Mesodermal cell (in vitro differentiated cells): ENCODE measurements around the gene ENTREP3.

Source experiments
- H3K27ac ChIP-seq: 2 replicates; pipeline ENCODE4 v1.7.0; 2013; ENCODE audit warnings: mild to moderate bottlenecking, low read depth, low read length, moderate library complexity; ENCODE audit not compliant: severe bottlenecking
- H3K36me3 ChIP-seq: 2 replicates; pipeline ENCODE4 v1.7.1; 2013; ENCODE audit warnings: mild to moderate bottlenecking, low read length, moderate library complexity; ENCODE audit not compliant: control insufficient read depth, insufficient read depth
- H3K4me1 ChIP-seq: one replicate; pipeline ENCODE4 v1.7.1; 2013; ENCODE audit warnings: mild to moderate bottlenecking, low read length; ENCODE audit not compliant: insufficient read depth, control insufficient read depth, poor library complexity, severe bottlenecking
- H3K4me3 ChIP-seq: 2 replicates; pipeline ENCODE4 v1.7.0; 2013; ENCODE audit warnings: low read length, control low read depth, mild to moderate bottlenecking; ENCODE audit not compliant: insufficient read depth, poor library complexity, severe bottlenecking; ENCODE audit errors: extremely low read depth
- H3K9me3 ChIP-seq: 2 replicates; pipeline ENCODE4 v1.7.1; 2013; ENCODE audit warnings: mild to moderate bottlenecking, low read length, moderate library complexity; ENCODE audit not compliant: control insufficient read depth
- WGBS, 2 experiments: methylation state at CpG; one replicate each; pipeline ENCODE4 v1.1.5; 2013; ENCODE audit warnings: missing lambda C conversion rate in 2 of 2; ENCODE audit not compliant: insufficient coverage in 2 of 2; 5-methylcytosine and 5-hydroxymethylcytosine counted together

ENTREP3 gene

GRCh38 chr1:155206891-155207805, 48.1 kb downstream of the ENTREP3 start:
- no peaks in the 10 kb centered on the region for H3K9me3 ChIP-seq
- H3K27ac ChIP-seq, result peak overlapping the region; percentile 100
- peaks cover 47% of the 10 kb centered on the region for H3K36me3 ChIP-seq
- H3K4me1 ChIP-seq, result peaks cover 8% of the 10 kb centered on the region
- H3K4me3 ChIP-seq, result peak overlapping the region; percentile 82
- WGBS, 2 experiments, result 12 to 19% methylated on average over 8 to 13 of the region's 13 CpGs

GRCh38 chr1:155205969-155206593, 49.2 kb downstream of the ENTREP3 start:
- Histone ChIP-seq H3K36me3 (peaks cover 55% of the 10 kb centered on the region), H3K4me1 (peaks cover 8% of the 10 kb centered on the region), H3K27ac (no peak overlapping the region), H3K4me3 (no peak overlapping the region), H3K9me3 (no peaks in the 10 kb centered on the region)
- WGBS, 2 experiments, result 88 to 91% methylated on average over 3 to 7 of the region's 9 CpGs

- no peak overlapping the region for H3K27ac ChIP-seq
- H3K36me3 ChIP-seq, result peaks cover 60% of the 10 kb centered on the region
- peaks cover 8% of the 10 kb centered on the region for H3K4me1 ChIP-seq
- WGBS, 2 experiments, result 95 to 96% methylated on average over 11 to 12 of the region's 14 CpGs
- H3K4me3 ChIP-seq, result no peak overlapping the region
- no peaks in the 10 kb centered on the region for H3K9me3 ChIP-seq
Observed at GRCh38 chr1:155205035-155205434, 50.2 kb downstream of the ENTREP3 start.

- 90 to 98% methylated on average over 12 to 18 of the region's 19 CpGs for WGBS, 2 experiments
- H3K27ac ChIP-seq, result no peak overlapping the region
- H3K4me1 ChIP-seq, result peaks cover 3% of the 10 kb centered on the region
- H3K36me3 ChIP-seq, result peaks cover 75% of the 10 kb centered on the region
- H3K9me3 ChIP-seq, result no peaks in the 10 kb centered on the region
- no peak overlapping the region for H3K4me3 ChIP-seq
Observed at GRCh38 chr1:155202731-155203515, 52.4 kb downstream of the ENTREP3 start.

GRCh38 chr1:155202198-155202597, 53.1 kb downstream of the ENTREP3 start:
- H3K36me3 ChIP-seq, result peaks cover 82% of the 10 kb centered on the region
- no peak overlapping the region for H3K27ac ChIP-seq
- no peaks in the 10 kb centered on the region for H3K4me1 ChIP-seq
- no peak overlapping the region for H3K4me3 ChIP-seq
- no peaks in the 10 kb centered on the region for H3K9me3 ChIP-seq
- WGBS, 2 experiments, result 92 to 93% methylated on average over 5 of the region's 7 CpGs

GRCh38 chr1:155200920-155201319, 54.4 kb downstream of the ENTREP3 start:
- Histone ChIP-seq H3K36me3 (peaks cover 89% of the 10 kb centered on the region), H3K9me3 (no peaks in the 10 kb centered on the region), H3K4me1 (peaks cover 6% of the 10 kb centered on the region), H3K4me3 (no peak overlapping the region), H3K27ac (no peak overlapping the region)
- 82 to 92% methylated on average over 2 to 3 of the region's 5 CpGs for WGBS, 2 experiments

- Histone ChIP-seq H3K27ac (no peak overlapping the region), H3K9me3 (no peaks in the 10 kb centered on the region), H3K4me1 (peaks cover 13% of the 10 kb centered on the region), H3K36me3 (peaks cover 78% of the 10 kb centered on the region), H3K4me3 (no peak overlapping the region)
- WGBS, 2 experiments, result 92 to 100% methylated on average over 2 of the region's 4 CpGs
Observed at GRCh38 chr1:155199792-155200191, 55.5 kb downstream of the ENTREP3 start.

- Histone ChIP-seq H3K4me3 (no peak overlapping the region), H3K9me3 (no peaks in the 10 kb centered on the region), H3K27ac (no peak overlapping the region), H3K4me1 (peaks cover 13% of the 10 kb centered on the region), H3K36me3 (peaks cover 66% of the 10 kb centered on the region)
- WGBS, 2 experiments, result 94 to 100% methylated on average over 2 to 3 of the region's 3 CpGs
Observed at GRCh38 chr1:155198547-155198906, 56.8 kb downstream of the ENTREP3 start.

- H3K4me1 ChIP-seq, result peaks cover 17% of the 10 kb centered on the region
- no peak overlapping the region for H3K4me3 ChIP-seq
- H3K27ac ChIP-seq, result no peak overlapping the region
- H3K36me3 ChIP-seq, result peaks cover 61% of the 10 kb centered on the region
- WGBS, 2 experiments, result 97 to 100% methylated on average over 13 to 14 of the region's 15 CpGs
- no peaks in the 10 kb centered on the region for H3K9me3 ChIP-seq
Observed at GRCh38 chr1:155197901-155198546, 57.3 kb downstream of the ENTREP3 start.
